HepG2 (cell line): ENCODE measurements around the gene NUDT21. TPM values are rescaled to one million over a fixed set of nuclear protein-coding genes. Genes with fewer than 3 reads are reported as not detected.
A peak's percentile ranks its signal among the peaks of the same experiment; 100 is the strongest.

Experiments used
- ATAC-seq: fragments of 200-7000 bp; cut with Tn5 transposase; 3 replicates; pipeline ENCODE4 v1.9.1; 2020; ENCODE audit warnings: mild to moderate bottlenecking, moderate library complexity
- BruUV-seq: library from RNA; stranded (reverse); fragments of 400-500 nt; replicated peaks from 2 replicates; lab custom pipeline; 2021; lab: Mats Ljungman, UMichigan
- CTCF ChIA-PET: fragments of 300-600 bp; formaldehyde crosslinking; extraction: SDS; loops from one replicate; lab custom pipeline; 2021; ENCODE audit warnings: low total read pairs, inconsistent platforms, low intra/inter-chr PET ratio; lab: Yijun Ruan, JAX
- POLR2A ChIA-PET: fragments of 350-600 bp; sonication (Branson Sonifier 250); formaldehyde crosslinking; loops from one replicate; lab custom pipeline; 2020; ENCODE audit warnings: antibody characterized with exemption, inconsistent platforms; lab: Yijun Ruan, JAX
- DNase-seq: peaks from one replicate; pipeline ENCODE4 v3.0.0-alpha.2; 2015; ENCODE audit warnings: low spot score
- FAIRE-seq: peaks from 3 replicates; lab custom pipeline; 2011; peaks lifted over from hg19 to GRCh38; lab: Jason Lieb, UNC
- H2AFZ ChIP-seq: one replicate; pipeline ENCODE4 v1.6.1; 2011; ENCODE audit warnings: low read length, inconsistent platforms
- H3K27ac ChIP-seq: fragments of 300-600 bp; 3 replicates; pipeline ENCODE4 v1.8.0; 2011; ENCODE audit warnings: mixed run types, mild to moderate bottlenecking, mixed read lengths, low read length, inconsistent platforms; ENCODE audit not compliant: insufficient read depth; ENCODE audit errors: extremely low read length
- H3K27me3 ChIP-seq, 2 experiments: fragments of 200-600 bp in 1 of 2; 2 replicates in 1 of 2; 3 replicates in 1 of 2; pipeline versions ENCODE4 v1.6.0 to v1.8.0; 2011; ENCODE audit warnings: low read length in 2 of 2, mild to moderate bottlenecking in 2 of 2, moderate library complexity in 2 of 2, inconsistent platforms in 1 of 2; ENCODE audit not compliant: insufficient read depth in 2 of 2, control insufficient read depth in 1 of 2
- H3K36me3 ChIP-seq, 2 experiments: fragments of 200-600 bp in 1 of 2; replicated peaks in 1 of 2; 2 replicates in 1 of 2; 3 replicates in 1 of 2; pipeline versions ENCODE4 v1.5.1 to v1.8.0; 2011; ENCODE audit warnings: low read length in 2 of 2, inconsistent platforms in 1 of 2; ENCODE audit not compliant: insufficient read depth in 2 of 2, control insufficient read depth in 1 of 2
- H3K4me1 ChIP-seq: 2 replicates; pipeline ENCODE4 v1.5.1; 2012; ENCODE audit warnings: low read length, inconsistent platforms; ENCODE audit not compliant: insufficient read depth
- H3K4me2 ChIP-seq: 2 replicates; pipeline ENCODE4 v1.6.0; 2011; ENCODE audit warnings: low read depth, low read length, inconsistent platforms
- H3K4me3 ChIP-seq, 3 experiments: fragments of 200-600 bp in 1 of 3; sonication (generic), shearing (Covaris generic) in 1 of 3; replicated peaks in 1 of 3; 2 replicates each; pipeline ENCODE4 v1.5.1; 2011 to 2016; ENCODE audit warnings: low read length in 3 of 3, inconsistent platforms in 2 of 3, low read depth in 2 of 3, mild to moderate bottlenecking in 2 of 3, control low read depth in 1 of 3, mixed read lengths in 1 of 3; ENCODE audit not compliant: insufficient read depth in 1 of 3
- H3K79me2 ChIP-seq: one replicate; pipeline ENCODE4 v1.6.1; 2011; ENCODE audit warnings: low read length, inconsistent platforms; ENCODE audit not compliant: insufficient read depth
- H3K9ac ChIP-seq: 2 replicates; pipeline ENCODE4 v1.6.0; 2011; ENCODE audit warnings: mild to moderate bottlenecking, low read depth, low read length, inconsistent platforms; ENCODE audit not compliant: insufficient read depth
- H3K9me3 ChIP-seq: 2 replicates; pipeline ENCODE4 v1.5.1; 2012; ENCODE audit warnings: mild to moderate bottlenecking, low read length
- H4K20me1 ChIP-seq: 2 replicates; pipeline ENCODE4 v1.6.0; 2011; ENCODE audit warnings: inconsistent platforms, mild to moderate bottlenecking, low read length, moderate library complexity; ENCODE audit not compliant: insufficient read depth
- FOXA1 ChIP-seq, 2 experiments: fragments of 450-650 bp in 1 of 2; sonication (generic) in 1 of 2; formaldehyde crosslinking in 1 of 2; IDR thresholded peaks; 2 replicates each; pipeline versions ENCODE4 v1.4.0 to v1.6.1; 2016 to 2020; ENCODE audit warnings: missing genetic modification reagents in 1 of 2
- GLI4 ChIP-seq: sonication (generic); formaldehyde crosslinking; IDR thresholded peaks from 2 replicates; pipeline ENCODE4 v1.5.1; 2020; ENCODE audit warnings: missing genetic modification reagents, mild to moderate bottlenecking, moderate library complexity, borderline replicate concordance
- KMT2A ChIP-seq: sonication (generic); formaldehyde crosslinking; IDR thresholded peaks from 2 replicates; pipeline ENCODE4 v1.4.0; 2020; ENCODE audit warnings: missing genetic modification reagents
- MXD3 ChIP-seq: IDR thresholded peaks from 2 replicates; pipeline ENCODE4 v1.6.1; 2016; ENCODE audit warnings: mild to moderate bottlenecking, missing biosample characterization, missing genetic modification reagents
- PHF5A ChIP-seq: IDR thresholded peaks from one replicate; pipeline ENCODE4 v1.6.1; 2018; ENCODE audit warnings: low read depth, missing genetic modification reagents; ENCODE audit not compliant: unreplicated experiment
- RFXANK ChIP-seq: IDR thresholded peaks from 2 replicates; pipeline ENCODE4 v1.6.1; 2016
- TGIF2 ChIP-seq: IDR thresholded peaks from 2 replicates; pipeline ENCODE4 v1.6.1; 2016; ENCODE audit warnings: control low read depth, missing compliant biosample characterization
- ZFP36L1 ChIP-seq: sonication (generic); formaldehyde crosslinking; IDR thresholded peaks from 2 replicates; pipeline ENCODE4 v1.8.0; 2022; ENCODE audit warnings: mild to moderate bottlenecking, missing genetic modification reagents, moderate library complexity
- ZFX ChIP-seq: sonication (generic); formaldehyde crosslinking; IDR thresholded peaks from 2 replicates; pipeline ENCODE4 v1.4.0; 2020; ENCODE audit warnings: mild to moderate bottlenecking, low read depth, missing genetic modification reagents, moderate library complexity
- ZFY ChIP-seq: sonication (generic); formaldehyde crosslinking; IDR thresholded peaks from 2 replicates; pipeline ENCODE4 v1.4.0; 2020; ENCODE audit warnings: missing genetic modification reagents
- ZNF292 ChIP-seq: sonication (generic); formaldehyde crosslinking; IDR thresholded peaks from 2 replicates; pipeline ENCODE4 v1.8.1; 2022; ENCODE audit warnings: mild to moderate bottlenecking, low read depth, missing genetic modification reagents, borderline replicate concordance
- ZNF34 ChIP-seq: sonication (generic); formaldehyde crosslinking; IDR thresholded peaks from 2 replicates; pipeline ENCODE4 v1.4.0; 2020; ENCODE audit warnings: mild to moderate bottlenecking, missing genetic modification reagents, borderline replicate concordance
- ZNF441 ChIP-seq: sonication (generic); formaldehyde crosslinking; IDR thresholded peaks from 2 replicates; pipeline ENCODE4 v1.7.0; 2021; ENCODE audit warnings: missing genetic modification reagents, borderline replicate concordance
- WGBS: methylation state at CpG from one replicate; pipeline ENCODE4 v1.1.6; 2017; ENCODE audit warnings: low lambda C conversion rate; 5-methylcytosine and 5-hydroxymethylcytosine counted together
- in situ Hi-C: cut with HindIII; loops from 2 replicates; pipeline ENCODE4 v1.10.0; 2017; ENCODE audit warnings: low pct_unique_long_range_greater_than_20kb; ENCODE audit not compliant: extremely low pct_ligation_motif_present
- intact Hi-C: fragments of 100-400 bp; cut with micrococcal nuclease; formaldehyde crosslinking; loops from one replicate; pipeline ENCODE4 v1.10.0; 2022; ENCODE audit not compliant: unreplicated experiment
- polyA plus RNA-seq, 8 experiments: library from polyadenylated mRNA; depleted of rRNA in 3 of 8; stranded (reverse) in 7 of 8; unstranded in 1 of 8; fragments of >200 nt; fragmentation: Illumina TruSeq in 4 of 8; extraction: Trizol in 4 of 8; gene quantifications; 2 replicates each; pipeline versions ENCODE4 v1.2.1 to v1.2.3, GENCODE V29; 2011 to 2016; ENCODE audit warnings: low read depth in 4 of 8, missing spikeins in 1 of 8, mixed read lengths in 1 of 8; ENCODE audit not compliant: insufficient read depth in 1 of 8
- total RNA-seq, 5 experiments: library from RNA; depleted of rRNA; stranded (reverse); fragments of >200 nt; fragmentation: Illumina TruSeq; extraction: Trizol; gene quantifications; 2 replicates each; pipeline ENCODE4 v1.2.3, GENCODE V29; 2016; ENCODE audit warnings: low read depth in 1 of 5
- TF ChIP-seq, protein P1 (sequence below): fragments of 450-650 bp; IDR thresholded peaks from 2 replicates; pipeline ENCODE4 v1.6.1; 2016

Gene NUDT21
- total and polyA plus RNA-seq, 2 of the 13 experiments (the other 11 are each of a cell fraction or from before 2014, with no cell fraction given), result 177 to 210 TPM

DNA sequence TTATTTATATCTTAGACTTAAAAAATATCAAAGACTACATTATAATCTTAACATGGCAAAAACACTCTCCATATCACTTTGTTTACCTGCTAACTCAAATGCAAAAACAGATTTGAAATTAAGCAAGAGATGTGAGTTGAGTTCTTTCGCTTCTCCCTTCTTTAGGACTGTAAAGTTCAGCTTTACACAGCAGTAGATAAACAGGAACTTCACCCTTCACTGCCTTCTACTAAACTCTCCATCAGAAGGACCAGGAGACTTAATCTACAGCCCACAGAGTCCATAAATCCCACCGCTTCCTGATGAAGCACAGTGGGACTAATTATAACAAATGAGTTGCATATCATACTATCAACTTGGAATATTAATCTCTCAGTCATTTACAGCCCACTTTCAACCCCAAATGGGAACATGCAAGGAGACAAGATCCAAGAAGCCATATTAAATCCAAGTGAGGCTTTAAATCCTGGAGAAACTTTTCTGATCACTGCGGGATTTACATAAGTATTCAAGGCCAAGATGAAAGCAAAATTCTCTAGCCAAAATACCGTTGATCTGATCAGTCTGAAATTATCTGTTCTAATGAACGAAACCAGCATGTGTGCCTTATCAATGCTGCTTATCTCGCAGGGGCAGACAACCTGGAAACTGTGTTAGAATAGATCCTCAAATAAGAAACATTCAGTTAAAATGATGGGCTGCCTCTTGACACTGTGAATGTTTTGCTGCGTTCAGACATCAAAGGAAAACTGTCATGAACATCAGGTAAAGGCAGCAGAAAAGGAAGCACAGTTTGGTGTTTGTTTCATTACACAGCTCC lies 27.3 kb downstream of the NUDT21 start (continued):
- no peak for TF ChIP-seq MXD3 (CRISPR knock-in tag)
- TF ChIP-seq PHF5A (CRISPR knock-in tag), result no peak
- TF ChIP-seq TGIF2 (CRISPR knock-in tag), result 0 out of 2 replicates have a peak, but pooled peaks have one; percentile 11
- TF ChIP-seq RFXANK (CRISPR knock-in tag), result no peak
- peak; percentile 23; the same call in 1 of the 2 replicates for TF ChIP-seq KMT2A (CRISPR knock-in tag)
- TF ChIP-seq GLI4 (CRISPR knock-in tag), result 0 out of 2 replicates have a peak, but pooled peaks have one; percentile 30

GRCh38 chr16:56422896-56423441 lies 28.2 kb downstream of the NUDT21 start:
- BruUV-seq, result no TSS peak
- CTCF ChIA-PET, result no interaction called here
- TF ChIP-seq FOXA1 (IDR thresholded peaks at IDR 0.05) (no peak), FOXA1 (CRISPR knock-in tag; IDR thresholded peaks at IDR 0.05) (peak; percentile 26; the same call in 1 of the 2 replicates), ZNF292 (CRISPR knock-in tag) (no peak), ZNF441 (CRISPR knock-in tag) (no peak), ZFY (CRISPR knock-in tag) (peak; percentile 47; the same call in 1 of the 2 replicates), ZFP36L1 (CRISPR knock-in tag) (0 out of 2 replicates have a peak, but pooled peaks have one; percentile 39), ZNF34 (0 out of 2 replicates have a peak, but pooled peaks have one; percentile 48), ZFX (CRISPR knock-in tag) (peak; percentile 54; the same call in 1 of the 2 replicates)
- TF ChIP-seq, protein P1, sequence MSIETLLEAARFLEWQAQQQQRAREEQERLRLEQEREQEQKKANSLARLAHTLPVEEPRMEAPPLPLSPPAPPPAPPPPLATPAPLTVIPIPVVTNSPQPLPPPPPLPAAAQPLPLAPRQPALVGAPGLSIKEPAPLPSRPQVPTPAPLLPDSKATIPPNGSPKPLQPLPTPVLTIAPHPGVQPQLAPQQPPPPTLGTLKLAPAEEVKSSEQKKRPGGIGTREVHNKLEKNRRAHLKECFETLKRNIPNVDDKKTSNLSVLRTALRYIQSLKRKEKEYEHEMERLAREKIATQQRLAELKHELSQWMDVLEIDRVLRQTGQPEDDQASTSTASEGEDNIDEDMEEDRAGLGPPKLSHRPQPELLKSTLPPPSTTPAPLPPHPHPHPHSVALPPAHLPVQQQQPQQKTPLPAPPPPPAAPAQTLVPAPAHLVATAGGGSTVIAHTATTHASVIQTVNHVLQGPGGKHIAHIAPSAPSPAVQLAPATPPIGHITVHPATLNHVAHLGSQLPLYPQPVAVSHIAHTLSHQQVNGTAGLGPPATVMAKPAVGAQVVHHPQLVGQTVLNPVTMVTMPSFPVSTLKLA, result peak; percentile 91
- TF ChIP-seq, all 625 proteins: peak for 6
- in situ Hi-C loops (no loop called here), intact Hi-C loops (loop anchor here (2.0 kb wide), 1 partner anchor 14 kb away; no protein-coding TSS in a partner anchor)
- Histone ChIP-seq H3K9ac (peak overlapping the region; percentile 46; the same call in 1 of the 2 replicates), H3K27ac (no peak overlapping the region), H3K4me2 (peak overlapping the region; percentile 89), H3K27me3 (no peaks in the 10 kb centered on the region; a peak in 2 of 5 replicates), H3K4me1 (peaks cover 60% of the 10 kb centered on the region), H3K79me2 (peaks cover 62% of the 10 kb centered on the region), H3K4me3 (peak overlapping the region; percentile 78 to 90 (median 89); a peak in 5 of 6 replicates), H4K20me1 (peaks cover 11% of the 10 kb centered on the region), H2AFZ (no peak overlapping the region), H3K36me3 (peaks cover 0 to 2% of the 10 kb centered on the region in 2 experiments; a peak in 1 of 5 replicates), H3K9me3 (no peaks in the 10 kb centered on the region)
- DNase-seq (no peak), FAIRE-seq (no peak), ATAC-seq (no peak)
- 58% methylated on average over 4 of the region's 4 CpGs for WGBS
- POLR2A ChIA-PET, result interaction anchor here (0.7 to 2.4 kb wide), 4 partner anchors 14 to 29 kb away, joined by 3 to 8 read pairs (median 4); partner anchors contain the start of genes NUDT21 and OGFOD1
